HCT116 (cell line): ENCODE data around the gene LIPA. TPM values are rescaled to one million over a fixed set of nuclear protein-coding genes. Genes with fewer than 3 reads are reported as not detected.

ENCODE experiments used
- ATAC-seq: fragments of 200-7000 bp; cut with Tn5 transposase; 2 replicates; pipeline ENCODE4 v1.9.1; 2020; ENCODE audit warnings: mild to moderate bottlenecking, moderate library complexity
- BruUV-seq: library from RNA; stranded (reverse); fragments of 400-500 nt; replicated peaks from 2 replicates; lab custom pipeline; 2021; lab: Mats Ljungman, UMichigan
- CTCF ChIA-PET: fragments of 300-600 bp; sonication (Branson Sonifier 250); formaldehyde crosslinking; loops from one replicate; lab custom pipeline; 2021; ENCODE audit warnings: antibody characterized with exemption; lab: Charles Lee
- POLR2A ChIA-PET: fragments of 300-600, 350-600 bp; sonication (Branson Sonifier 250); formaldehyde crosslinking; loops from one replicate; lab custom pipeline; 2021; ENCODE audit warnings: antibody characterized with exemption; lab: Charles Lee
- RAD21 ChIA-PET, 2 experiments: fragments of 300-600 bp; sonication (Branson Sonifier 250); formaldehyde crosslinking; loops; one replicate each; lab custom pipeline; 2023; ENCODE audit warnings: low total read pairs in 2 of 2; ENCODE audit not compliant: uncharacterized antibody in 2 of 2, unreplicated experiment in 2 of 2, low non-redundant PET in 1 of 2; lab: Charles Lee
- DNase-seq: peaks from one replicate; pipeline ENCODE4 v3.0.0-alpha.2; 2010; ENCODE audit warnings: low read depth, low spot score
- H2AFZ ChIP-seq: fragments of 200-600 bp; shearing (Covaris generic), sonication (generic); 2 replicates; pipeline ENCODE4 v1.6.1; 2017; ENCODE audit warnings: low read depth, mixed run types, mixed read lengths, antibody characterized with exemption, low read length; ENCODE audit not compliant: poor library complexity, severe bottlenecking
- H3K27ac ChIP-seq: 2 replicates; pipeline ENCODE4 v1.5.1; 2012; ENCODE audit warnings: low read depth, low read length
- H3K27me3 ChIP-seq: fragments of 200-600 bp; sonication (generic); 2 replicates; pipeline ENCODE4 v1.6.1; 2016; ENCODE audit warnings: mixed run types, low read length, mixed read lengths; ENCODE audit not compliant: insufficient read depth
- H3K36me3 ChIP-seq, 2 experiments: fragments of 200-500 bp in 1 of 2; fragments of 200-600 bp in 1 of 2; sonication (Bioruptor generic) in 1 of 2; sonication (generic) in 1 of 2; 2 replicates each; pipeline versions ENCODE4 v1.5.1 to v1.6.1; 2014 to 2016; ENCODE audit warnings: low read length in 2 of 2, inconsistent platforms in 1 of 2, mixed read lengths in 1 of 2, mixed run types in 1 of 2; ENCODE audit not compliant: insufficient read depth in 2 of 2, control insufficient read depth in 1 of 2
- H3K4me1 ChIP-seq, 2 experiments: fragments of 200-600 bp in 1 of 2; sonication (generic) in 1 of 2; 2 replicates each; pipeline versions ENCODE4 v1.5.1 to v1.6.1; 2012 to 2017; ENCODE audit warnings: low read length in 2 of 2, inconsistent platforms in 1 of 2, mild to moderate bottlenecking in 1 of 2, mixed read lengths in 1 of 2, mixed run types in 1 of 2, moderate library complexity in 1 of 2; ENCODE audit not compliant: insufficient read depth in 2 of 2, control insufficient read depth in 1 of 2
- H3K4me2 ChIP-seq: fragments of 200-600 bp; sonication (generic); 2 replicates; pipeline ENCODE4 v1.6.1; 2017; ENCODE audit warnings: mixed run types, low read length, mixed read lengths
- H3K4me3 ChIP-seq, 2 experiments: fragments of 200-600 bp in 1 of 2; sonication (generic) in 1 of 2; replicated peaks in 1 of 2; 2 replicates each; pipeline ENCODE4 v1.5.1; 2011 to 2016; ENCODE audit warnings: low read length in 2 of 2, control low read depth in 1 of 2, low read depth in 1 of 2, mild to moderate bottlenecking in 1 of 2, mixed read lengths in 1 of 2, mixed run types in 1 of 2
- H3K79me2 ChIP-seq: fragments of 200-600 bp; sonication (generic); 2 replicates; pipeline ENCODE4 v1.6.1; 2017; ENCODE audit warnings: mild to moderate bottlenecking, mixed run types, low read length, moderate library complexity, mixed read lengths; ENCODE audit not compliant: insufficient read depth
- H3K9ac ChIP-seq: fragments of 200-600 bp; sonication (generic); 2 replicates; pipeline ENCODE4 v1.6.1; 2016; ENCODE audit warnings: low read length, mixed read lengths
- H3K9me2 ChIP-seq: fragments of 200-600 bp; sonication (generic), shearing (Covaris generic); 2 replicates; pipeline ENCODE4 v1.6.1; 2017; ENCODE audit warnings: mixed run types, mild to moderate bottlenecking, moderate library complexity; ENCODE audit not compliant: insufficient read depth
- H3K9me3 ChIP-seq, 2 experiments: fragments of 200-500 bp in 1 of 2; fragments of 200-600 bp in 1 of 2; sonication (Bioruptor generic) in 1 of 2; sonication (generic) in 1 of 2; 2 replicates each; pipeline ENCODE4 v1.6.1; 2014 to 2017; ENCODE audit warnings: low read length in 2 of 2, mixed read lengths in 2 of 2, inconsistent platforms in 1 of 2, low read depth in 1 of 2, mild to moderate bottlenecking in 1 of 2, mixed run types in 1 of 2, moderate library complexity in 1 of 2; ENCODE audit not compliant: control insufficient read depth in 1 of 2, insufficient read depth in 1 of 2
- H4K20me1 ChIP-seq: fragments of 200-600 bp; sonication (generic), shearing (Covaris generic); 2 replicates; pipeline ENCODE4 v1.6.1; 2017; ENCODE audit warnings: mixed run types, mild to moderate bottlenecking, moderate library complexity; ENCODE audit not compliant: insufficient read depth
- EGR1 ChIP-seq: IDR thresholded peaks from 2 replicates; pipeline ENCODE4 v1.6.1; 2012; ENCODE audit warnings: low read depth
- ELF1 ChIP-seq: IDR thresholded peaks from 2 replicates; pipeline ENCODE4 v1.6.1; 2012; ENCODE audit warnings: low read depth, borderline replicate concordance
- POLR2A ChIP-seq: IDR thresholded peaks from 2 replicates; pipeline ENCODE4 v1.7.0; 2011; ENCODE audit warnings: borderline replicate concordance; ENCODE audit not compliant: insufficient read depth, insufficient read length; ENCODE audit errors: extremely low read depth
- POLR2AphosphoS5 ChIP-seq: IDR thresholded peaks from 2 replicates; pipeline ENCODE4 v1.6.1; 2011; ENCODE audit warnings: mild to moderate bottlenecking, low read depth, low read length, moderate library complexity
- SRF ChIP-seq: IDR thresholded peaks from 2 replicates; pipeline ENCODE4 v1.6.1; 2012; ENCODE audit warnings: low read depth
- ZFX ChIP-seq: fragments of 450-650 bp; IDR thresholded peaks from 2 replicates; pipeline ENCODE4 v1.6.1; 2017
- intact Hi-C: fragments of 100-400 bp; cut with micrococcal nuclease; formaldehyde crosslinking; loops from 2 replicates; pipeline ENCODE4 v1.10.0; 2022
- total RNA-seq: library from RNA; stranded (reverse); gene quantifications from one replicate; pipeline ENCODE4 v1.2.1, GENCODE V29; 2021; ENCODE audit not compliant: unreplicated experiment
- TF ChIP-seq, protein P1 (sequence below): IDR thresholded peaks from 2 replicates; pipeline ENCODE4 v1.6.1; 2012
- TF ChIP-seq, protein P2 (sequence below): IDR thresholded peaks from 2 replicates; pipeline ENCODE4 v1.6.1; 2011; ENCODE audit warnings: mild to moderate bottlenecking, low read length, moderate library complexity; ENCODE audit not compliant: insufficient replicate concordance; ENCODE audit errors: extremely low read depth

The LIPA gene
- total RNA-seq, 1 experiment from 2014 or later = 27.1 TPM

DNA sequence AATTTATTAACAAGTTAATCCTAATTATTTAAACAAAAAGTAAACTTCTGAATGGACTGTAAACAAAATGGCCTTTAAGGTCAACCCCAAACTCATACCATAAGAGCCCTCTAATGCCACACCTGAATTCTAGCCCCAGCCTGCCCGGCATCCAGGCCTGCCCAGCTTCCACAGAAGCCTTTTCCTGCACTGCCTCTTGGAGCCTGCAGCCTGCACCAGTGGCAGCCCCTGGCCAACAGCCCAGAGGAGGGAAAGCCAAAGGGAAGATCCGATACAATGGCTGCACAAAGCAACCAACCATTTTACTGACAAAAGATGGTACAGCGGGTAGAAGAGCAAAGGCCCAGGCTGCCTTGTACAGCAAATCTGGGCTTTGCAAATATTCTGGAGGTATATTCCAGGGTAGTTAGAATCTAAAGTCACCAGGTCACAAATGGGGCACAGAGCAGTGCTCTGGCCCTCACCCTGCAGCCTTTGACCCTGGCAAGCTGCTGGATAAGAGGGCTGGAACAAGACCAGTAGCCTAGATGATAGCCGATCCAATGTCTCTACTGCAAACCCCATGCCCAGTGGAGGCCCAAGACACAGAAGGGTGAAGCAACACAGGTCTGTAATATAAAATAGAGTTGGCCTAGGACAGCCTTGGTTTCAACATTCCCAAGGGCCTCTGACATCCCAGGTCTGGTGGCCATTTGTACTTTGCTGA lies 31.9 kb downstream of the LIPA start:
- H3K36me3 ChIP-seq = no peaks in the 10 kb centered on the region
- no peak overlapping the region for H3K9ac ChIP-seq
- no peak for DNase-seq
- BruUV-seq = no TSS peak
- intact Hi-C loops = no loop called here
- no peak overlapping the region for H3K4me3 ChIP-seq
- RAD21 ChIA-PET = no interaction called here
- TF ChIP-seq POLR2A = no peak
- TF ChIP-seq ELF1 = no peak
- no peak for TF ChIP-seq EGR1
- TF ChIP-seq SRF = no peak
- TF ChIP-seq POLR2AphosphoS5 = no peak
- TF ChIP-seq, protein P1, sequence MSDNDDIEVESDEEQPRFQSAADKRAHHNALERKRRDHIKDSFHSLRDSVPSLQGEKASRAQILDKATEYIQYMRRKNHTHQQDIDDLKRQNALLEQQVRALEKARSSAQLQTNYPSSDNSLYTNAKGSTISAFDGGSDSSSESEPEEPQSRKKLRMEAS = no peak
- TF ChIP-seq, protein P2, sequence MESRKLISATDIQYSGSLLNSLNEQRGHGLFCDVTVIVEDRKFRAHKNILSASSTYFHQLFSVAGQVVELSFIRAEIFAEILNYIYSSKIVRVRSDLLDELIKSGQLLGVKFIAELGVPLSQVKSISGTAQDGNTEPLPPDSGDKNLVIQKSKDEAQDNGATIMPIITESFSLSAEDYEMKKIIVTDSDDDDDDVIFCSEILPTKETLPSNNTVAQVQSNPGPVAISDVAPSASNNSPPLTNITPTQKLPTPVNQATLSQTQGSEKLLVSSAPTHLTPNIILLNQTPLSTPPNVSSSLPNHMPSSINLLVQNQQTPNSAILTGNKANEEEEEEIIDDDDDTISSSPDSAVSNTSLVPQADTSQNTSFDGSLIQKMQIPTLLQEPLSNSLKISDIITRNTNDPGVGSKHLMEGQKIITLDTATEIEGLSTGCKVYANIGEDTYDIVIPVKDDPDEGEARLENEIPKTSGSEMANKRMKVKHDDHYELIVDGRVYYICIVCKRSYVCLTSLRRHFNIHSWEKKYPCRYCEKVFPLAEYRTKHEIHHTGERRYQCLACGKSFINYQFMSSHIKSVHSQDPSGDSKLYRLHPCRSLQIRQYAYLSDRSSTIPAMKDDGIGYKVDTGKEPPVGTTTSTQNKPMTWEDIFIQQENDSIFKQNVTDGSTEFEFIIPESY = no peak
- TF ChIP-seq ZFX = no peak
- TF ChIP-seq, all 23 proteins: peak for 0
- Histone ChIP-seq H3K9me2 (no peaks in the 10 kb centered on the region), H3K27ac (no peak overlapping the region), H3K4me2 (no peak overlapping the region), H2AFZ (no peak overlapping the region), H3K4me1 (peaks cover 4 to 5% of the 10 kb centered on the region in 2 experiments; a peak in 2 of 4 replicates), H4K20me1 (no peaks in the 10 kb centered on the region), H3K9me3 (no peaks in the 10 kb centered on the region), H3K27me3 (no peaks in the 10 kb centered on the region), H3K79me2 (no peaks in the 10 kb centered on the region)
- POLR2A ChIA-PET = no interaction called here
- no peak for ATAC-seq
- CTCF ChIA-PET = interaction anchor here (1.5 to 2.7 kb wide), 2 partner anchors 285 to 287 kb away, joined by 4 to 12 read pairs; no protein-coding TSS in a partner anchor
